Measurements from ENCODE around the gene EARS2.
"Not testable (repeated sequence)": the region's sequence is repeated elsewhere in the genome, so short reads cannot be mapped to it uniquely, and the experiment has no call there.

Gene EARS2

DNA sequence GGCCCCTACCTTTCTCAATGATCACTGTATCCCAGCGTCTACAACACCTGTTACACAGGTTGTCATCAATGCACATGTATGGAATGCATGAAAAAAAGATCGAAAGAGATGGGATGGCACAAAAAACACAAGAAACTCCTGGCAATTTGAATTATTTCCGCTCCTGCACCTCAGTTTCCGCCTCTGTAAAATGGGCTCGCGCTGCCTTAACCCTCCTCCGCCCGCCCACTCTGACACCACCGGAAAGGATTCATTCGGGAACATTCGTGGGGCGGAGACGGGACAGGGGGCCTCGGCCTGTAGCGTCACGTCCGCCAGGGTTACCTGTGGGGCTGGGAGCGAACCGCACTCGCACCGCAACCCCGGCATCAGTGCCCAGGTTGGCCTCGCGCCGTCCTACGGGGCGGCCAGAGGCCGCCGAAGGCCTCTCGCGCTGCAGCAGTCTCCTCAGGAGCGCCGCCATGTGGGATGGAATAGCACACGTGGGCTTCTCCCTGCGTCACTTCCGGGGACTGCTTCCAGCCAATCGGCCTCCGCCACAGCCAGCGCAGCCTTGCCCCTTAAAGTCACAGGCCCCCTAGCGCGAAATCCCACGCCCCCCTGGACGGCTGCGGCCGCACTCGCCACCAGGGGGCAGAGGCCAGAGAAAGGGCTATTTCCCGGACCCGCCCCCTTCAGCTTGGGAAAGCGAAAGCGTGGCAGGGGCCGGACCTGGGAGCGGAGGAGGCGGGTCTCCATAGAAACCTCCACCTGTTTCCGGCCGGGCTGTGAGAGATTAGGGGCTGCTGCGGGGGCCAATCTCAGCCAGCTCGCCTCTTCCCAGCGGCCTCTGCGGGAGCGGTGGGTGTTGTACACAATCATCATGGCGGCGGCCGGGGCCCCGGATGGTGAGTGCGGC lies at the start of gene EARS2, which contains the start of gene UBFD1:
Gene EARS2, minus strand, starts transcription at position 470 of the 898 bp plus-strand sequence. Its CDS starts 7 bp downstream, at position 463.
Gene UBFD1, plus strand, starts transcription at position 847 of the 898 bp plus-strand sequence. Its CDS starts 16 bp downstream, at position 863.
- DNase-seq: peak; percentile 93 to 94

DNA sequence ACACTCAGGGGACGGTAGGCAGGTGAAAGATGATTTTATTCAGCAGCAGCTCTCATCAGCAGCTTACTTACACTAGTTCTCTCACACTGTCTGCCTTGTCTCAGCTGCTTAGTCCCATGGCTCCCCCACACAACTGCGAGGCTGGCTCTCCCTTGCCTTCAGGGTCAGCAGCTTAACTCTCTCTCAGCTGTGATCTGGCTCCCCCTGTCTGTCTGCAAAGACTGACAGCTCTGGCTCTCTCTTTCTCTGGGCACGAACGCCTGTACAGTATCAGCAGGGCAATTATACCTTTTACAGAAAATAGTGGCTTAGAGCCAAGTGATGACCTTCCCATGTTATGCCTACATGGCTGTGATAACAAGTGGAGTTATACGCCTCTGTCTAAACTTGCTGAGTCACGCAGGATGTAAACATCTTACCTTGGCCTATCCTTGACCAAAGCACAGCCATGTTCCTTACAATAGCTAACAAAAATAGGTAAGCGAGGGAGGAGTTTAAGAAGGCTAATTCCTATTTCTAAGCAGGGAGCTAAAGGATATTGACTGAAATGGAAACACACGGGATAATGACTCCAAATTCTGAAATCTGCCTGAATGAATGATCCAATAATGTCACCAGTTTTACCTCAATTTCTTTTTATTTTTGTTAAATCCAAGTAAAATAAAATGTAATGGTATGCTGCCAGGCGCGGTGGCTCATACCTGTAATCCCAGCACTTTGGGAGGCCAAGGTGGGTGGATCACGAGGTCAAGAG lies 40.0 kb upstream of the EARS2 start:
- DNase-seq: no peak

DNA sequence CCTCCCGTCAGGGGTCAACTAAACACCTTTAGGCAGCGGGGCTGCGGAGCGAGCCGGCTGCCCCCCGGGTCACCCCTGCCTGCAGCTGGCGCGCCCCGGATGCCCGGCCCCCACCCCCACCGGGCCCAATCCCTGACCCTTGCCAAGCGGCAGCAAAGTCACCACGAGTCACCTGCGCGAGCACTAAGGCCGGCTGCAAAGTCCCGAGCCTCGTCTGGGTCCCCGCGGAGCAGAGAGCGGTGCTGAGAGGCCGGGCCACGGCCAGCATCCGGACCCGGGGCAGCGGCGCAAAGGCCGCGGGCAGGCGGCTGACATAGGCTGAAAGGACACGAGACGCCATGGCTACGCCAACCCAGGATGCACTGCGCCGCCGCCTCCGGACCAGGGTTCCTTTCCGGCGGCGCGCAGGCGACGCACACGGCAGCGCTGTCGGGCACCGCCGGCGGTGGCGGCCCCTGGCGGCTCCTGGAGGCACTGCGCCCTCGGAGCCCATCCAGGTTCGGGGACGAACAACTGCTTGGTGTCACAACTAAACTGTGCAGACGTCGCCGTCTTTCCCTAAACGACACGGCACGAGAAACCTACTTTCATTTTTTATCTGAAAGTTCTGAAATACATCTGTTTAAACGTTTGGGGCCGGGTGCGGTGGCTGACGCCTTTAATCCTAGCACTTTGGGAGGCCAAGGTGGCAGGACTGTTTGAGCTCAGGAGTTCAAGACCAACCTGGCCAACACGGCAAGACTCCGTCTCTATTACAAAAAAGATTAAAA lies 39.0 kb upstream of the EARS2 start, which contains the start of gene NDUFAB1:
Gene NDUFAB1, minus strand, starts transcription at position 366 of the 770 bp plus-strand sequence. Its CDS starts 26 bp downstream, at position 340.
- DNase-seq: peak; percentile 86 to 88

DNA sequence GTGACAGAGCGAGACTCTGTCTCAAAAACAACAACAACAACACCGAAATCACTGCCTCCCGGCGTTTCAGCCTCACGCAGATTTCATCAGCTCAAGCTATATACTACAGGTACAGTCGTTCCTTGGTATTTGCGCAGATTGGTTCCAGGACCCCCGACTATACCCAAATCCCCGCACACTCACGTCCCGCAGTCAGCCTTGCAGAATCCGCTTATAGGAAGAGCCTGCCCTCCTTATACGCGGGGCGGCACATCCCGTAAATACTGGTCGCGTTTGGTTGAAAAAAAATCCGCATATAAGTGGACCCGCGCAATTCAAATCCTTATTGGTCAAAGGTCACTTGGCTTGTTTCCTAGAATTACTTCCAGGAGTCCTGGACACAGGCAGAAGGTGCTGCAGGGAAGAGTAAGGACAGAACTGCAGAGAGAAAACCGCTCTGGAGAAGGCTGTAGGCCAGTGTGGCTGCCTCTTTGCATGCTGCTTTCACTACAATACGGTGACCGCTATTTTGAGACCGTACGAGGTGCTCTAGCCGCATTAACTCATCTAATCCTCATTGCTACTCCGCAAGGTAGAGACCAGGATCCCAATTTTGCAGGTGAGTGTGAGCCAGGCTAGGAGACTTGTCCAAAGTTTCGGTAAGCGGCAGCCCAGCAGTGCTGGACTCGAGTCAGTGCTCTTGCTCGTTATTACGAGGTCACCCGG lies 38.2 kb upstream of the EARS2 start:
- no peak for DNase-seq

DNA sequence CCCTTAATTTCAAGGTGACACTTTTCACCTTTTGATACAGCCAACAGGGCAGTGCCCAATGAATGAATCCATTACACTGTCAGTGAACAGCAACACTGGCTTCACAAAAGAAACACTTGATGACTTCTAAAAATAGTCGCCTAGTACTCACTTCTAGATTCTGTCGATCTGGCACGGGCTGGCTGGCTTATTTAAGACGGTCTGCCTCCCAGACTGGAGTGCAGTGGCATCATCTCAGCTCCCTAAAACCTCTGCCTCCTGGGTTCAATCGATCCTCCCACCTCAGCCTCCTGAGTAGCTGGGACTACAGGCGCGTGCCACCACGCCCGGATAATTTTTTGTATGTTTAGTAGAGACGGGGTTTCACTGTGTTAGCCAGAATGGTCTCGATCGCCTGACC lies 37.0 kb upstream of the EARS2 start:
- DNase-seq: no peak

DNA sequence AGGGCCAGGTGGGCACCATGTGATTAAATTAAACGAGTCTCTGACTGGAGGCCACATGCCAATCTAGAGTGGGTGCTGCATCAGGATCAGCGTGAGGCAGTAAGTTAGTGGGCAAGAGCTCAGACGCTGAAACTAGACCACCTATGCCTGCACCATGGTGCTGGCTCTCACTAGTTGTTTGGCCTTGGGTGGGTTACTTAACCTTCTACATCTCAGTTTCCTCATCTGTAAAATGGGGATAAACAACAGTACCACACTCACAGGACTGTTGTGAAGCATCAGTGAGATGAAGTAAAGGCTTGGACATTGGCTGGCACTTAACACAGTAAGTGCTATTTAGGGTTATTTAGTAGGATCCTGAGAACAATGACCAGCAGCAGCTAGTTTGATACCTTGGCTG lies 33.0 kb upstream of the EARS2 start:
- no peak for DNase-seq

DNA sequence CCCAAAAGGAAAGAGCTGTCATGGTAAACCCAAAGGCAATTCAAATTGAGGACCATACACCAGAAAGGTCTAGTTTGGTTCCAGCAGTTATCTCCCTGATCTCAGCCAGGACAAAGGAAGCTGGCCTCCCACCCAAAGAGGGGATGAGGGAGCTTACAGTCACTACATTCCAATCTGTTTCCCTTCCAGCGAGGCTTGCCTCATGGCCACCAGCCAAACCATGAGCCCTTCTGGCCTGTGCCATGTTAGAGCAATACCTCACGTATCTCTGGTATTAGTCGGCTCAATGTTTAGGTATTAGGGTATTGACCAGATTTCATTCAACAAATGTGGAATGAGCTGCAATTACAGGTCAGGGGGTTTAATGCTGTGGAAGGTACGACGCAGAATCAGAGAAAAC lies 30.6 kb upstream of the EARS2 start:
- no peak for DNase-seq

DNA sequence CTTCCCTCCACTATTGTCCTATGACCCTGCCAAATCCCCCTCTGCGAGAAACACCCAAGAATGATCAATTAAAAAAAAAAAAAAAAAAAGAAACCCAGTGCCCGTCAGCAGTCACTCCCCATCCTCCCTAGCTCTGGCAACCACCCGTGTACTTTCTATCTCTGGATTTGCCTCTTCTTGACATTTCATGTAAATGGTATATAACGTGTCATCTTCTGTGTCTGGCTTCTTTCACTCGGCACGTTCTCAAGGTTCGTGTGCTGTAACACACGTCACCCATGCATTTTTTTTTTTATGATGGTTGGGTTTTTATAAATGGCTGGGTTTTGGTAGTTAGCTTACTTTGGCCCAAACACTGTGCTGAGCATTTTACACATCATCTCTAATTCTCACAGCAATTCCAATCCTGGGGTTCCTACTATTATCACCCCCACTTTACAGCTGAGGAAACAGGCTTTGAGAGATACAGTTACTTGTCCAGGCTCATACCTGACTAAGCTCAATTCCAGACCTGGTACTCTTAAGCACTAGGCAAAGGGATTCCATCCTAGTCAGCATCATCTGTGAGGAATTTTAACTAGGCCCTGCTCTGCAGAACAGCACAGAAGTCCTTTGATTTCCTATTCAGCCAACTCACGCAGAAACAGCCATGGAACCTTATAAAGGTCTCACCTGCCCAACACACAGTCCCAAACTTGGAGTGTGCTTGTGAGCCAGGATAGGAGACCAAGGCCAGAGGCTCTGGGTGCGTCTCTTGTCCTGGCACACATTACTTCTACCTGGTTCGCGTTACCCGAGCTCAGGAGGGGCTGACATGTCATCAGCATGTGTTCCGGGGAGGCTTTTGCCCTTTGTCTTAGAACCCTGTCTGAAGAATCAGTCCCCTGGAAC lies 27.3 kb upstream of the EARS2 start:
- no peak for DNase-seq

DNA sequence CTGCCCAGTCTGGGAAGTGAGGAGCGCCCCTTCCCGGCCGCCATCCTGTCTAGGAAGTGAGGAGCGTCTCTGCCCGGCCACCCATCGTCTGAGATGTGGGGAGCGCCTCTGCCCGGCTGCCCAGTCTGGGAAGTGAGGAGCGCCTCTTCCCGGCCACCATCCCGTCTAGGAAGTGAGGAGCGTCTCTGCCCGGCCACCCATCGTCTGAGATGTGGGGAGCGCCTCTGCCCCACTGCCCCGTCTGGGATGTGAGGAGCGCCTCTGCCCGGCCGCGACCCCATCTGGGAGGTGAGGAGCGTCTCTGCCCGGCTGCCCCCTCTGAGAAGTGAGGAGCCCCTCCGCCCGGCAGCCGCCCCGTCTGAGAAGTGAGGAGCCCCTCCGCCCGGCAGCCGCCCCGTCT lies 26.1 kb upstream of the EARS2 start:
- DNase-seq: not testable (repeated sequence)

DNA sequence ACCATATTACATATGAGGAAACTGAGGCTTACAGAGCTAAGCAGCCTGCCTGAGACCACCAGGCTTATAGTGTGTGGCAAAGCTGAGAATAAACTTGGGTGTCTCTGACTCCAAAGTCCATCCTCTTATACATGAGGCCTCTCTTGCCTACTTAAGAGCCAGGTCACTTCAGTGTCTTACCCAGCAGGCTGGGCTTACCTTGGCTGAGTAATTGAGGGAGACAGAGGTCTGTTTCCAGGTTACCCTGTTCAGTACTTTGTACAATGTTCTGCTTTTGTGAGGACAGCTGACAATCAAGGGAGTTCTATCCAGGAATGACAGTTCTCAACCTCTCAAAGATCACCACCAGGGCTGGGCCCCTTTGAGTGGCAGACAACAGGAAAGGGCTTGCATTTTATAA lies 24.6 kb upstream of the EARS2 start:
- no peak for DNase-seq

DNA sequence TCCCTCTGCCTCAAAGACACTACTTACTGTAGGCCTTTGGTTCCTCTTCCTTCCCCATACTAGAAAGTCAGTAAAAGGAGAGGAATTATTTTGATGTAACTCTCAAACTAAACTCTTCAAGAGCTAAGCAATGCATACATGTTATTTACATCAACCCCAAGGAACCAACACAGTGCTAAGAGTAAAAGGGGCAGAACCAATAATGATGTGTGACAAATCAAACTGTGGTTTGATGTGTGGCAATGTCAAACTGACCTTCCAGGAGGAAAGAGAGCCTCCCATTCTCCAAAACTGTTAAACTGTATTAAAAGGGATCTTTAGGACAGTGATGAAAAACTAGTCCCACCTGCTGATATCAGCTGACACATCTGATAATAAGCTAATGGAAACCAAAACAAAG lies 23.2 kb upstream of the EARS2 start:
- DNase-seq: no peak

DNA sequence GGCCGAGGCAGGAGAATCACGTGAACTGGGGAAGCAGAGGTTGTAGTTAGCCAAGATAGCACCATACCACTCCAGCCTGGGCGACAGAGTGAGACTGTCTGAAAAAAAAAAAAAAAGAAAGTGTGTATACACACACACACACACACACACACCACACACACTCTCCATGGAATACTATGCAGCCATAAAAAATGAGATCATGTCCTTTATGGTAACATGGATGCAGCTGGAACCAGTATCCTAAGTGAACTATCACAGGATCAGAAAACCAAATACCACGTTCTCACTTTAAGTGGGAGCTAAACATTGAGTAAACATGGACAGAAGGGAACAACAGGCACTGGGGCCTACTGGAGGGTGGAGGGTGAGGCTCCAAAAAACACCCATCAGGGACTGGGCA lies 22.2 kb upstream of the EARS2 start:
- no peak for DNase-seq

DNA sequence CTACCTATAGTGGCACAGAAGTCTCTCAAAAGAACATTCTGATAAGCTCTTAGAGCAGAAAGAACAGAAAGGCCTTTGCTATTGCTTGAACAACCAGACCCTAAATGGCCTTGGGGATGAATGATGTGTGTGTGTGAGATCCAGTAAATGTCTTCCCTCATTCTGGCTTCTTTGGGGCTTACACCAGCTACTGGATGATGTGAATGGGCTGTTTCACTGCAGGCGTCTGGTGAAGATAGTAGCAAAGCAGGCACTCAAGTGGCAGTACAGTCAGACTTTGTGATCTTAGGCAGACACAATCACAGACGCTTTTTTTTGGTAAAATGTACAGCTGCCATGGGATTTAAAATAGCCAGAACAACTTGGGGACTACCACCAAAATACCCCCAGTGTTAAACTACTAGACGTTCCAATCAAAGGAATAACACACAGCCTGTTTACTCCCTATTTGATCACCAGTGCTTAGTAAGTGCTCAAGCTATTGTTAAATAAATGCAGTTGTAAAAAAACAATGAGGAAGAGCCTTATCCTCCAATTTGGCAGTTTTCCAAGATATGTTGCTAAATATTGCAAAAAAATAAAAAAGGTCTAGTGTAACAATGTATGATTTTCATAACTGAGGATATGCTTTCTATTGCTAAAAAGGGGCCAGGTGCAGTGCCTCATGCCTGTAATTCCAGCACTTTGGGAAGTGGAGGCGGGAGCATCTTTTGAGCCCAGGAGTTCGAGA lies 21.1 kb upstream of the EARS2 start:
- no peak for DNase-seq

DNA sequence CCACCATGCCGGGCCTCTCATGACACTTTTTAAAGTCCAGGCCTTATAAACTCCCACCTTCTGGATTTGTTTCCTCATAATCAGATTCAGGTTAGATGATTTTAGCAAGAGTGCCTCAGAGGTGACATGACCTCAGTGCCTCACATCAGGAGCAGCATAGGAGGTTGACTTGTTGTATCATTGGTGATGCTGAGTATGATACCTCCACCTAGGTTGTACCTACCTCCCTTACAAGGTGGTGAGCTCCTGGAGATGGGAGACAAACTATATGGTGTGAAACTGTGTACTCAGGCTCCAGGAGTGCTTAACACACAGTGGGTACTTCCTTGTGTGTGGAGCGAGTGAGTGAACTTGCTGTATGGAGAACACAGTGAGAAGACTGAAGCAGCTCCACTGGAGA lies 20.3 kb upstream of the EARS2 start:
- no peak for DNase-seq

DNA sequence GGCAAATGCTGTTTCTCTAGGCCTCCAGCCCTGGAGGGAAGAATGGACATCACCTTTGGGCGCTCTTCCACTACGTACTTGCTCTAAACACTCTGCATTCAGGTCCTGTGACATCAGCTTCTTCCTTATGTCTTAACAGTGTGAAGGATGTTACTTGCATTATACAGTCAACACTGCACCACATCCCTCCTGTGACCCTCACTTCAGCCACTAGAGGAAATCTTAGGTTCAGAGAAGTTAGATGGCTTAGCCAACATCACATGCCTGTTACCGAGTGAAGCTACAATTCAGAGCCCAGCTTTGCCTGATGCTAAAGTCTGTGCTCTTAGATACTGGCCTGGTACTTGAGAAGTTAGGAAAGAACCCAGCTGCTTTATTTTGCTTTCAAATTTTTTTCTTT lies 18.7 kb upstream of the EARS2 start:
- DNase-seq: no peak

DNA sequence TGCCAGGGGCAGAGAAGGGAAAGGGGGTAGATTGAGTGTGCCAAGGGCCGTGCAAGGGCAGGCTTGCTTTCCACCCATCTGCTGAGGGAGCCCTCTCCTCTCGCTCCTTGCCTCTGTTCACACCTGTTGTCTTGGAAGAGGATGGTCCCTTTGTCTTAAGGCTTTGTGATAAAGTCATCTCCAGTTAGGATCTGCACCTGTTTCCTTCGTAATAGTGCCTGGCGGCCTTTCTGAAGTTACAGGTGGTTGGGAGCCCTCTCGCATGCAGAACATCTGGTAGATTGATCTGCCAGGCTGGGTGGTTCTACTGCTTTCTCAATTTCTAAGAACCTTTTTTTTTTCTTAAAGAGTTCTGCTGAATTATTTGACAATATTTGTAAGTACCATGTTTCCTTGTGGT lies 16.7 kb upstream of the EARS2 start:
- no peak for DNase-seq

DNA sequence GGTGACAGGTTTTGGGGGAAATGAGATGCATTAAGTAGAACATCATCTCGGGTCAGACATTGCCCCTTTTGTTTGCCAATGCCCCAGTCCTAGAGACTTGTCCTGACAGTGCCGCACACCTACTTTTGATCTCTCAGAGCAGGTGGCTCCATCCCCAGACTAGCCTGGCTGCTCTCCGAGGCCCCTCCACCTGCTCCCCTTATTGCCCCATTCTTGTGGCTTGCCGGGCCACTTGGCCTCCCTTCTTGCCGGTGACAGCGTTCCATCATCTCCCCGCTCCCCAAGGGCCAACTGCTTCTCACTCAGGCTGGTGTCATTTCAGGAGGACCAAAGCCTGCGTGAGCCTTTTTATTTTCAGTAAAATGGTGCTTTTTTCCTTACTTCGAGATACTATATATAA lies 15.2 kb upstream of the EARS2 start:
- DNase-seq: no peak

DNA sequence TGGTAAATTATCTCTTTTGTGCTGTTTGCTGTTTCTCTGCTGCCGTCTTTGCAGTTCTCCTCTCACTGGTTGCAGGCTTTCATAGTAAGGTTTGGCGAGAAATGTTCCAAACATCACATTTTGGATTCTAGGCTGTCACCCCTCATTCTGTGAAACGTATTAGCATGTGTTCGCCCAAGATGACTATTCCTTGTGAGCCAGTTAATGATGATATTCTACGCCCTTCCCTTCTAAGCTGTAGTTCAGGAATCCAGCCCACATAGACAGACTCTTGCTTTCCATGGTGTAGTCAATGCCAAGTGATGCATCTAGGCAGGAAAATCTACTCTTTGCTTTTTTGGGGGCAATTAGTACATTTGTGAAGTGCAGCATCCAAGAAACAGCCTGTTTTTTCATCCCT lies 14.7 kb upstream of the EARS2 start:
- no peak for DNase-seq

DNA sequence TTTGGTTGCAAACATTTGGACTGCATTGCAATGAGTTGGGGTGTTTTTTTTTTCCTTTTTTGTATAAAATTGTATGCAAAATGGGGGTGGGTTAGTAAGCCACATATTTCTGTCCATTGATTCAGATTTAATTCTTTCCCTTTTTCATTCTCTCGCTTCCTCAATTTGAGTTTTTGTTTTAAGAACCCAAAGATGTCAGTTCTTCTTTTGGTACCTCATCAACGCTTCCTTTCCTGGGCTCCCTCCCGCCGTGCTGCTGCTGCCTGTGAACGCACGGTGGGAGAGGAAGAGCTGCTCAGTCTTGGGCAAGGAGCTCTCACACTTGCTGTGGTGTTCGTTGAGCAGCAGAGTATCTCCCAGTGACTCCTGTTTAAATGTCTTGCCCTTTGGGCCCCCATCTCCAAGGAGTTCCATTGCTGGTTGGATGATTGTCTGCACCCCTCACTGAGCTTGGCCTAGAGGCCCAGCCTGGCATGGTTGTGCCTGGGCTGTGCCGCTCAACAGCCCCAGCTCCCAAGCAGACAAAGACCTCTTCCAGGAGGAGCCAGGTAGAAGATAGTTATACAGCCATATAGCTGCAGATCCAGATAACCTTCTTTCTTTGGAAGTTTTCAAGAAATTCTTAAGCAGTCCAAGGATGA lies 14.0 kb upstream of the EARS2 start:
- no peak for DNase-seq

DNA sequence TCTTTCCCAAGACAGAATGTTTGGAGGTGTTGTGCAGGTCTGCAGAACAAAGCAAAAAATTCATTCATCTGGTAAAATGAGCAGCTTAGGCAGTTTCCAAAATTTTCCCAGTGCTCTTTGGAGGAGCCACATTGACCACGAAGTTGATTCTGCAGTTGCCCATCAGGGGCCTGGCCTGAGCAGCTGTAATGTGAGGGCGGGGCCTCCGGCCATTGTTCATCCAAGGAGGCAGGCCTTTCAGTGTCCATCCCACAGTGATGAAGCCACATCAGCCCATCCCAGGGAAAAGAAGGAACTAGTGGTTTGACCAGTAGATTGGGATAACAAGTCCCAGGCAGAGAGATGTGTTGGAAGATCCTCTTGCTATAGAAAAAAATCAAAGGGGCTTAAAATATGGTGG lies 10.5 kb upstream of the EARS2 start:
- DNase-seq: no peak

All from activated CD4-positive, alpha-beta T cell treated with anti-CD3 and anti-CD28 coated beads, Interleukin-2, amount 50 U/mL, for 4 hours (primary cell).